ENCODE results near the gene TXK.

DNA sequence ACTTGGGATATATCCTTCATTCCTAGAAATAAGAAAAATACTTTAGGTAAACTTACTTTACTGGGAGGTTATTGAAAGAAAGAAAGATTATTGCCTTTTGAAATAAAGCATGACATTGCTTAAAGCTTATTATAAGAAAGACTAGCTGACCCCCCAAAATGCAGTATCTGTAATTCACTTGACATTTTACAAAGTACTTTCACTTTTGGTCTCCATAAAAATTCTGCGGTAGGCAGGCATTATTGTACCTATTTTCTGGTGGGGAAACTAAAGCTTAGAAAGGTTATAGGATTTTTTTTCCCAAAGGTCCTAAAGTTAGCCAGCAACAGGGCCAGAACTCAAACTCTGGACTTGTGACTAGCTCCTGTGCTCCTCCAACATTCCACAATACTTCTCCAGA is 29.7 kb upstream of the TXK start:
- TF ChIP-seq EZH2 (IDR thresholded peaks at IDR 0.05; ENCODE audit: low read depth), result no peak
- TF ChIP-seq, protein P1, sequence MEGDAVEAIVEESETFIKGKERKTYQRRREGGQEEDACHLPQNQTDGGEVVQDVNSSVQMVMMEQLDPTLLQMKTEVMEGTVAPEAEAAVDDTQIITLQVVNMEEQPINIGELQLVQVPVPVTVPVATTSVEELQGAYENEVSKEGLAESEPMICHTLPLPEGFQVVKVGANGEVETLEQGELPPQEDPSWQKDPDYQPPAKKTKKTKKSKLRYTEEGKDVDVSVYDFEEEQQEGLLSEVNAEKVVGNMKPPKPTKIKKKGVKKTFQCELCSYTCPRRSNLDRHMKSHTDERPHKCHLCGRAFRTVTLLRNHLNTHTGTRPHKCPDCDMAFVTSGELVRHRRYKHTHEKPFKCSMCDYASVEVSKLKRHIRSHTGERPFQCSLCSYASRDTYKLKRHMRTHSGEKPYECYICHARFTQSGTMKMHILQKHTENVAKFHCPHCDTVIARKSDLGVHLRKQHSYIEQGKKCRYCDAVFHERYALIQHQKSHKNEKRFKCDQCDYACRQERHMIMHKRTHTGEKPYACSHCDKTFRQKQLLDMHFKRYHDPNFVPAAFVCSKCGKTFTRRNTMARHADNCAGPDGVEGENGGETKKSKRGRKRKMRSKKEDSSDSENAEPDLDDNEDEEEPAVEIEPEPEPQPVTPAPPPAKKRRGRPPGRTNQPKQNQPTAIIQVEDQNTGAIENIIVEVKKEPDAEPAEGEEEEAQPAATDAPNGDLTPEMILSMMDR (conservative IDR thresholded peaks at IDR 0.05), result no peak
